T-helper 9 cell (primary cell): ENCODE measurements around the gene SPAG16.

ENCODE experiments used
- DNase-seq: peaks from one replicate; pipeline ENCODE4 v3.0.0-alpha.2; 2020

SPAG16 gene

DNA sequence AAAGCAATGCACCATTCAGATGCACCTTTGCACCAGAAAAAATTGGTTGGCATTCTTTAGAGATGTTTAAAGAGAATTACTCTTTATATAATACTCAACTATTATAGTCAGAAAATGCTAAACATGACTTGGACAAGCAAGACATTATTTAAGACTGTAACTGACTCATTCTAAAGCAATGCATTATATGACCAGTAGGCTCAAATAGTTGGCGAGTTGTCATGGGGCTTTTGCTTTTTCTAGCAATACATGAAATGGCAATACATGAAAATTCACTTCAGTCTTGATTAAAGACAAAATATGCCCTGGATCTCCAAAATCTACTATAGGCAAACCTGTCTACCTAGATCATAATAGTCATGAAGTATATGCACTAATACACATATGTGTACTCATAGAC, 909.7 kb downstream of the SPAG16 start:
- DNase-seq = no peak

- DNase-seq = no peak
Observed at GRCh38 chr2:214196260-214196659, 912.0 kb downstream of the SPAG16 start.

- DNase-seq = no peak
Observed at GRCh38 chr2:214201892-214202291, 917.6 kb downstream of the SPAG16 start.

- no peak for DNase-seq
Observed at GRCh38 chr2:214203214-214203613, 919.0 kb downstream of the SPAG16 start.

GRCh38 chr2:214203744-214204289, 919.6 kb downstream of the SPAG16 start:
- DNase-seq = no peak

DNA sequence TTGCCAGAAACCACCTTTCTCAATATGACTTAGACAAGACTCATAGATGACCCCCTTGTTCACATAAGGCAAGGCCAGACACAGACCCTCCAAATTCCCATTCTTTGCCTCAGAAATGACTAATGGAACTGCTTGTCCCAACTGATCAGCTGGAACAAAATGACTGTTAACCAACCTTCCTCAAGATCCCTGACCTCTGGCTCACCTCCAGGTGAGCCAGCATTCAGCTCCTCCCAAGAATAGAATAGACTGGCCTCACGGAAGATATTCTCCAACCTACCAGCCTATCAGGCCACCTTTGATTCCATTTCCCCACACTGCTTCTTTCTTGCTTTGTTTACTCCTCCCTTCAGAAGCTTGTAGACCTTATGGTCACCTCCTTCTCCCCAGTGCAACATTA, 930.8 kb downstream of the SPAG16 start:
- no peak for DNase-seq

- no peak for DNase-seq
Observed at GRCh38 chr2:214217136-214217535, 932.9 kb downstream of the SPAG16 start.

DNA sequence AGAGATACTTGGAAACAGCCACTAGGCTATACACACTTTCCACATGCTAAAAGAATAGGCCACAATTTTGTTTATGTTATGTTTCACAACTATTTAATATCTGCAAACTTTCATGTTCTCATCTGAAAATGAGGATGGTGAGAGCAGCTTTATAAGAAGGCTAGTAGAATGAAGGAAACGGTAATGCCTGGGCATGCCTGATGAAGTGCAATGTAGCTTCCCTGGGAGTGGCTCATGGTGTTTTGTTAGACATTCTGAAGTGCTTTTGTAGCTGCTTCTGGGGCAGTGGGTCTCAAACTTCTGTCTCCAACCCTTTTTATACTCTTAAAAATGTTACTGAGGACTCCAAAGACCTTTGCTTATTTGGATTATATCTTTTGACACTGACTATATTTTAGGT, 933.3 kb downstream of the SPAG16 start:
- no peak for DNase-seq

- no peak for DNase-seq
Observed at GRCh38 chr2:214220251-214220650, 936.0 kb downstream of the SPAG16 start.

DNA sequence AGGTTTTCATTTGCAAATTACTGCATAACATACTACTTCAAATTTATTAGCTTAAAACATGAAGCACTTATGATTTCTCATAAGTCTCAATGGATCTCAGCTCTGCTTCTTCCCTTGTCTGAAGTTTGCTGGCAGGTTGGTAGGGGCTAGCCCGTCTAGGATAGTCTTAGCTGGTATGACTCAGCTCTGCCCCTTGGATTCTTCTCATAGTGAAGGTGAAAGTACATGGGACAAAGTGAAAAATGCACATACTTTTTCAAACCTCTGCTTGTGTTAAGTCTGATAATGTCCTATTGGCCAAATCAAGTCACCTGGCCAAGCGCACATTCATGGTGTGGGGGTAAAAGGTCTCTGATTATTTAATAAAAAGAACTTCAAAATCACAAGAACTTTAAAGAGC, 941.8 kb downstream of the SPAG16 start:
- DNase-seq = no peak

GRCh38 chr2:214232271-214232670, 948.0 kb downstream of the SPAG16 start:
- no peak for DNase-seq

DNA sequence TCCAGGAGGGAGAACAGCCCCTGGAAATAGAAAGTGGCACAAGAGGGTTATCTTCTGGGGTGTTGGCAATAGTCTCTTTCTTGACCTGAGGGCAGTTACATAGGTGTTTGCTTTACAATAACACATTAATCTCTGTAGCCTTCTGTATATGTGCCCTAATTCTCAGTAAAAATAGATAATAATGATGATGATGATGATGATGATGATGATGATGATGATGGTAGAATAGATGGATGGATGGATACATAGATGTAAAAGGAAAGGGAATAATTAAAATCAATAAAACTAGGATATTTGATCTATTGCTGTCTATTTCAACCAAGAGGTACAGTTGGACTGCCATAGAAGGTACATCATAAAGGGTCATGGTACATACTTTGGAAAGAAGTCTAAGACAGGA, 948.9 kb downstream of the SPAG16 start:
- no peak for DNase-seq

- no peak for DNase-seq
Observed at GRCh38 chr2:214242797-214243196, 958.5 kb downstream of the SPAG16 start.

DNA sequence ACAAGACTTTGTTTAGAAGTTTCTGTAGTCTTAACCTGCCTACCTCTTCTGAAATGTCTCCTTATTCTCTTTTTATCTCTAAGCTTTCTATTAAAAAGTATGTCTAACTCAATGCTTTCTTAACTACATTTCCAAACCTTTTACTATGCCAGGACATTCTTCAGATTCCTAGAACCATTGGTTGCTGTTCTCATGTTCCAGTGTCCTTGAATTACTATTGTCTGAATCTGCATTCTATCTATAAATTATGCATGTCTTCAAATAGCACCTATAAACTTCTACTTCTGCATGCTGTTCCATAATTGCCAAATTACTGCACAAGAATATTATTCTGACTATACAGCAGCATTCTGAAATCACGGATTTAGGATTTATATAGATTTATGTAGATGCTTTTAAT, 960.6 kb downstream of the SPAG16 start:
- no peak for DNase-seq

GRCh38 chr2:214246417-214246816, 962.2 kb downstream of the SPAG16 start:
- no peak for DNase-seq

DNA sequence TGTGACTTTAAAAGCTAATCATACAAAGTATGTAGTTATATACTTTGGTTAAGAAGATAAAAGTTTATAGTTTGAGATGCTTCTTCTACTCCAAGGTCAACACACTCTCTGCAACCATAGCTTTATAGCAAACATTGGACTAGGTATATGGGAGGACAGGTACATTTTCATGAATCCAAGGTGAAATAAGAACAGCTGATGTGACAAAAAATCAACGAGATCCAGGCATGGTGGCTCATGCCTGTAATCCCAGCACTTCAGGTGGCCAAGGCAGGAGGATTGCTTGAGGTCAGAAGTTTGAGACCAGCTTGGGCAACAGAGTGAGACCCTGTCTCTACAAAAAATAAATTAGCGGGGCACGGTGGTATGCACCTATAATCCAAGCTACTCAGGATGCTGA, 963.3 kb downstream of the SPAG16 start:
- DNase-seq = no peak

DNA sequence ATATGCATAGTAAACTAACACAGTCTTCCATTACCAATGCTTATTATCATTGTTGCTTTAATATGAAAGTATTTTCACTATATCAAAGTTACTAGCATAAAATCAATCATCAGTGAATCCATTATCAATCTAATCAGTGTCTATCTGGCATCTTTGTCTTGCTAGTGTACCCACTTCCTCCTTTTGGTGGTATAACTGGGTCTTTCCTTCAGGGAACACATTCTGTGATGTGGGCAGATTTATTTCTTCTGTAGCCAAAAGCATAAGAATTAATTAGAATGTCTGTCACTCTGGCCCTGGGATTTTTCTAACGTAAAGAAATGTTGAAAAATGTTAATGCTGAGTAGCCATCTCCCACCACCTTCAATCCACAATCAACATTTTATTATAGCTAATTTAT, 970.8 kb downstream of the SPAG16 start:
- no peak for DNase-seq

- no peak for DNase-seq
Observed at GRCh38 chr2:214261683-214262082, 977.4 kb downstream of the SPAG16 start.

DNA sequence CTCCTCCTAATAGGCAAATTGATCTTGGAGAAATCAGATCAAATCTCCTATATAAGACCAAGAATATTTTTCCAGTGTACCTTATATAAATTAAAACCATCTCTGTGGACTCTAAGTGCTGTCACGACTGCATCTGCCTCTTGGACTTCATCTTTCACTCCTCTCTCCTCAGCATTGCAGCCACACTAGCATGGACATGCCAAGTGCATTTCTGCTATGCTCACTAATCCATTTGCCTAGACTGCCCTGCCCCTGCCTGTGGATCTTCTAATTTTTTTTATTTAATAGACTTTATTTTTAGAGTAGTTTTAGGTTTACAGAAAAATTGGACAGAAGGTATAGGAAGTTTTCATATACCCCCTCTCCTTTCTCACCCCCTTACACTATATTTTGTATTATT, 979.9 kb downstream of the SPAG16 start:
- DNase-seq = no peak

GRCh38 chr2:214265991-214266489, 981.8 kb downstream of the SPAG16 start:
- DNase-seq = no peak

DNA sequence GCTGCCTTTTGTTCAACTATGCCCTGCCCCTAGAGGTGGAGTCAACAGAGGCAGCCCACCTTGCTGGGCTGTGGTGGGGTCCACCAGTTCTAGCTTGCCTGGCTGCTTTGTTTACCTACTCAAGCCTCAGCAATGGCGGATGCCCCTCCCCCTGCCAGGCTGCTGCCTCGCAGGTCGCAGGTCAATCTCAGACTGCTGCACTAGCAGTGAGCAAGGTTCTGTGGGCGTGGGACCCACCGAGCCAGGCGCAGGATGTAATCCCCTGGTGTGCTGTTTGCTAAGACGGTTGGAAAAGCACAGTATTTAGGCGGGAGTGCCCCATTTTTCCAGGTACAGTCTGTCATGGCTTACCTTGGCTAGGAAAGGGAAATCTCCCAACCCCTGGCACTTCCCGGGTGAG, 993.6 kb downstream of the SPAG16 start:
- DNase-seq = no peak

DNA sequence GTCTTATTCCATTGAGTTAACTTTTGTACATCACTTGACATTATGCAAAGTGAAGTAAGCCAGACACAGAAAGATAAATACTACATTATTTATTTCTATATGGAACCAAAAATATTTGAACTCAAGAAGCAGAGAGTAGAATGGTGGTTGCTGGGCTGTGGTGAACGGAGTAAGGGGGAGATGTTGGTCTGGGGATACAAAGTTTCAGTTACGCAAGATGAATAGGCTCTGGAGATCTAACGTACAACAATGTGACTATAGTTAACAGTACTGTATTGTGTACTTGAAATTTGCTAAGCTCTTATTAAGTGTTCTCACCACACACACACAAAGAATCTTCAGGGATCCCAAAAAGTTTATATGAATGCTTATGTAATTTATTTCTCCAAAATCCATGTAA, 1001.7 kb downstream of the SPAG16 start:
- no peak for DNase-seq

DNA sequence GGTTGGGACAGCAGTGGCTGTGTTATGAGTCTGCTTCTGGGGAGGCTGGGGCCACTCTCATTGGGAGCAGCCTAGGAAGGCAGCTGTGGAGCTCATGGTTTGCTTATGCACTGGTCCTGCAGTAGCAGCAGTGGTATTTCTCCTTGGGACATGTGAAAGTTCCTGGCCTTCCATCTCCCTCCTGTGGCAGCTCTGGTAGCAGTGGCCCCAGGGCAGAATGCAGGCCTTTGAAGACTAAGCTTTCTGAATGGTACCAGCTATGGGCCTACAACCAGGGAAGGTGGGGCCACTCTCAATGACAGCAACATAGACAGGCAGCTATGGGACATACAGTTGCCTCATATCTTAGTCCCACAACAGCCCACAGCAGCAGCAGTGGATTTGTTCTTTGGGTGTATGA, 1009.3 kb downstream of the SPAG16 start:
- no peak for DNase-seq

DNA sequence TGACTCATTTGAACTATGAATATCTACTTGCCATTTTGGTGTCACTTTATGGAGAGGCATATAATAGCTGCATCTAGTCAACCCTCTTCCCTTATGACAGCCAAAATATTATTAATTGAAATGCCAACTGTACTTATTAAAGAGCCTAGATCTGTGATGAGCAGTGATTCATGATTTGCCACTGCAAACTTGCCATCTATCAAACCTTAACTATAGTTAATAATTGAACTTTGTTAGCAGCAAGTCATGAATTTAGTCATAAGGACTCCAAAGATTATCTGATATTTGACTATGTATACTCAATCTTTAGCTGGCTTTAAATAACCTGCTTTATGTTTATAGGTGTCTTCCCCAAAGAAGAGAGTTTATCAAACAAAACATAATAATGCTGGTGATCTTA, 1010.2 kb downstream of the SPAG16 start:
- DNase-seq = no peak

- no peak for DNase-seq
Observed at GRCh38 chr2:214297423-214297822, 1013.2 kb downstream of the SPAG16 start.

- DNase-seq = no peak
Observed at GRCh38 chr2:214310319-214310718, 1026.1 kb downstream of the SPAG16 start.
